Tibial nerve (tissue), 4 donors: ENCODE measurements around the gene CCNDBP1. TPM values are rescaled to one million over a fixed set of nuclear protein-coding genes. Genes with fewer than 3 reads are reported as not detected.

Experiments used
- DNase-seq, 2 donors: peaks; one replicate each; pipeline ENCODE4 v3.0.0-alpha.2; 2019; ENCODE audit warnings: low spot score in 2 of 2
- H3K27ac ChIP-seq, 4 donors: fragments of 200-600 bp; sonication (generic) in 3 of 4; one replicate each; pipeline ENCODE4 v1.5.1; 2017 to 2019; ENCODE audit warnings: mild to moderate bottlenecking in 1 of 4
- H3K27me3 ChIP-seq, 2 donors: fragments of 200-600 bp; sonication (generic) in 1 of 2; one replicate each; pipeline versions ENCODE4 v1.5.1 to v1.6.0; 2017 to 2019
- H3K36me3 ChIP-seq, 3 donors: fragments of 200-600 bp; sonication (generic); one replicate each; pipeline ENCODE4 v1.5.1; 2018 to 2019
- H3K4me1 ChIP-seq, 4 donors: fragments of 200-600 bp; sonication (generic) in 3 of 4; one replicate each; pipeline ENCODE4 v1.5.1; 2017 to 2019
- H3K4me3 ChIP-seq, 4 donors: fragments of 200-600 bp; sonication (generic) in 3 of 4; one replicate each; pipeline ENCODE4 v1.5.1; 2017 to 2019; ENCODE audit warnings: mild to moderate bottlenecking in 1 of 4, moderate library complexity in 1 of 4
- H3K9me3 ChIP-seq, 4 donors: fragments of 200-600 bp; sonication (generic) in 3 of 4; one replicate each; pipeline ENCODE4 v1.5.1; 2017 to 2019
- CTCF ChIP-seq, 5 experiments: fragments of 200-600 bp in 3 of 5; fragments of 450-650 bp in 2 of 5; sonication (generic) in 3 of 5; IDR thresholded peaks; one replicate each; pipeline ENCODE4 v1.5.1; 2016 to 2019; ENCODE audit warnings: antibody characterized with exemption in 5 of 5, mild to moderate bottlenecking in 3 of 5, moderate library complexity in 2 of 5
- EP300 ChIP-seq, 2 donors: sonication (generic); formaldehyde crosslinking; IDR thresholded peaks; one replicate each; pipeline ENCODE4 v1.6.1; 2017; ENCODE audit warnings: antibody characterized with exemption in 2 of 2, mild to moderate bottlenecking in 1 of 2
- POLR2A ChIP-seq, 2 donors: fragments of 450-650 bp; IDR thresholded peaks; one replicate each; pipeline ENCODE4 v1.6.1; 2017; ENCODE audit warnings: antibody characterized with exemption in 2 of 2, mild to moderate bottlenecking in 2 of 2, moderate library complexity in 2 of 2
- WGBS, 2 donors: methylation state at CpG; one replicate each; pipeline ENCODE4 v1.1.5; 2018; 5-methylcytosine and 5-hydroxymethylcytosine counted together
- total RNA-seq, 4 donors: library from RNA; depleted of rRNA; stranded (reverse); fragments of >200 nt; gene quantifications; one replicate each; pipeline ENCODE4 v1.1.0, GENCODE V29; 2016

CCNDBP1 gene
- total RNA-seq, 4 donors from 2014 or later, result 59.4 to 171 (median 97.2) TPM

DNA sequence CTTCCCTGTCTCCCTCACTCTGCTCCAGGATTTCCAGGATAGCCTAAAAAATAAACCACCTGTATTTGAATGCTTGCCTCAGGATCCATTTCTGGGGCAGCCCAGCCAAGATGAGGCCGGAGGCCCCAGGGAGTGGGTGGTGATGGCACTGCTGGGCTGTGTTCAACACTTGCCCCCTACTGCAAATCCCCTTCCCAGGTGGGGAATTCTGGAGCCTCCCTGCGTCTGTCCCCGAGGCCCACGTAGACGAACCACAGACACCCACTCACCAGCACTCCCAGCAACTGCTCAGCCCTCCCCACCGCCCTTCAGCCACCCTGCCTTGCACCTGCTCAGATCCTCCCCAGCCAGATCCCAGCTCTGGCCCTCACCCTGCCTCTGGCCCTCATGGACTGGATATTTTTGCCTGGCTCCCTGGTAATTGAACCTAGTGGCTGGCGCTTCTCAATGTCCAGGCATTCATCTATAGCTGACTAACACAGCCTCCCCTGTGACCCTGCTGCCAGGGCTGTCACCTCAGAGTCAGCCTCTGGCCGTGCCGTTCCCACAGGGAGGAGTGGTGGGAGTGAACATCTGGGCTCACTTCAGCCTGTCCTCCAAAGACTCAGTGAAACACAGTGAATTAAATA, 52.8 kb downstream of the CCNDBP1 start:
- H3K27ac ChIP-seq, result no peak overlapping the region
- DNase-seq, result no peak
- H3K36me3 ChIP-seq, result no peaks in the 10 kb centered on the region
- no peak for TF ChIP-seq EP300 (IDR thresholded peaks at IDR 0.05)
- TF ChIP-seq POLR2A (IDR thresholded peaks at IDR 0.05), result no peak
- no peak for TF ChIP-seq CTCF (IDR thresholded peaks at IDR 0.05)
- H3K4me1 ChIP-seq, result no peaks in the 10 kb centered on the region
- H3K9me3 ChIP-seq, result no peaks in the 10 kb centered on the region
- no peak overlapping the region for H3K4me3 ChIP-seq
- 56 to 63% methylated on average over 9 of the region's 9 CpGs for WGBS, 2 donors
- H3K27me3 ChIP-seq, result no peaks in the 10 kb centered on the region

DNA sequence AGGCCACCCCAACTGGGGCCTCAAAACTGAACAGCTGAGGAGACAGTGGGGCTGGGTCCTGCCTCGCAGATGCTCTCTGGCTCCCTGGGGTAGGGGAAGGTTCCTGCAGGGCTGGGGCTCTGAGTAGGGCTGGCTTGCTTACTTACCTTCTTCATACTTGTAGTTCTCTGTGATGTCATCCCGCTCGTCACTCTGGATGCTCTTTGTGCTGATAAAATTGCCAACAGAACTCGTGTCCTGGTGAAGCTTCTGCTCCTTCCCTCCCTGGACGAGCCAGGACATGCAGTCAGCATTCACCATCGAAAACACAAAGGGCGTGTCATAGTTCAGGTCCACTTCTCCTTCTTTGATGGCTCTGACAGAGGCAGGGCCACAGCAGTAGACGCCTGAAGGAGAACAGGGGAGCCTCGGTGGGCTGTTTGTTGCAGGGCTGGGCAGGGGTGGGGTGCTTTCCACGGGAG, 53.5 kb downstream of the CCNDBP1 start:
- H3K27ac ChIP-seq, result no peak overlapping the region
- H3K36me3 ChIP-seq, result no peaks in the 10 kb centered on the region
- H3K4me3 ChIP-seq, result no peak overlapping the region
- no peaks in the 10 kb centered on the region for H3K9me3 ChIP-seq
- TF ChIP-seq CTCF (IDR thresholded peaks at IDR 0.05), result no peak
- TF ChIP-seq EP300 (IDR thresholded peaks at IDR 0.05), result no peak
- TF ChIP-seq POLR2A (IDR thresholded peaks at IDR 0.05), result no peak
- no peak for DNase-seq
- no peaks in the 10 kb centered on the region for H3K27me3 ChIP-seq
- H3K4me1 ChIP-seq, result no peaks in the 10 kb centered on the region
- WGBS, 2 donors, result 71 to 74% methylated on average over 10 of the region's 10 CpGs

DNA sequence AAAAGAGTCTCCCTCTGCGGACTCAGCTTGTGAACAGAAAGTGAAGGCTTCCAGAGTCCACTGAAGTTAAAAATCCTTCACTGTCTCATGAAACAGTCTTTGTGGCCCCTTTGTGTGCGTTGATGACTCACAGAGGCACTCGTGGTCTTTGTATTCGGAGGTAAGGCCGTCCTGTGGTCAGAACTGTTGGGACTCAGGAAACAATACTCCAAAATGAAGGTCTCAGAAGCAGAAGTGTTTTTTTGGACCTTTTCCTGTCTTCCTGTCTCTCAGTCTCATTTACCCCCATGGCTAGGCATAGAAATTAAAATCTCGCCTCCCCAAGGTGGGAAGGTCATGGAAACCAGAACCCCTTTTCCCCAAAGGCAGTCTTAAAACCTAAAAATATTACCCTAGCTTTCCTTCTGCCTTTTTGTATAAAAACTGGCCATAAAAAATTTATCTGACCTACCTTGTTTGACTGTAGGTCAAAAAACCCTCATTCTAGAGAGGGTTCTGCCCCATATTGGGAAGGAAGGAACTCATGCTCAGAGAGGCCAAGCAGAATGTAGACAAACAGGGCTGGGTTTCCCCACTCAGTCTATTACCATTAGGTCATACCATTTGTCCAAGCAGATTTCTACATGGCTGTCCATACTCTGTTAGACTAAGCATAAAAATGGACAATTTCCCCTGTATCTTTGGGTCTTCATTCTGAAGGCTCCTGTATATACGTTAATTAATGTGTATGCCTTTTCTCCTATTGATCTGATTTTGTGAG, 54.7 kb downstream of the CCNDBP1 start:
- Histone ChIP-seq H3K9me3 (no peaks in the 10 kb centered on the region), H3K4me3 (no peak overlapping the region), H3K27ac (no peak overlapping the region), H3K27me3 (no peaks in the 10 kb centered on the region), H3K36me3 (no peaks in the 10 kb centered on the region), H3K4me1 (no peaks in the 10 kb centered on the region)
- DNase-seq, result no peak
- 70% methylated on average over 7 of the region's 7 CpGs for WGBS, 2 donors
- no peak for TF ChIP-seq POLR2A (IDR thresholded peaks at IDR 0.05)
- no peak for TF ChIP-seq CTCF (IDR thresholded peaks at IDR 0.05)
- no peak for TF ChIP-seq EP300 (IDR thresholded peaks at IDR 0.05)

GRCh38 chr15:43241100-43241499, 55.9 kb downstream of the CCNDBP1 start:
- H3K4me3 ChIP-seq, result no peak overlapping the region
- no peaks in the 10 kb centered on the region for H3K9me3 ChIP-seq
- H3K36me3 ChIP-seq, result no peaks in the 10 kb centered on the region
- 64 to 100% methylated on average over 1 of the region's 1 CpG for WGBS, 2 donors
- no peaks in the 10 kb centered on the region for H3K4me1 ChIP-seq
- H3K27me3 ChIP-seq, result no peaks in the 10 kb centered on the region
- peak overlapping the region in 1 of 4 donors; percentile 56 for H3K27ac ChIP-seq
- DNase-seq, result peak in 1 of 2 donors; percentile 32
- TF ChIP-seq EP300 (IDR thresholded peaks at IDR 0.05) (peak in 1 of 2 donors; percentile 40), CTCF (IDR thresholded peaks at IDR 0.05) (no peak)

DNA sequence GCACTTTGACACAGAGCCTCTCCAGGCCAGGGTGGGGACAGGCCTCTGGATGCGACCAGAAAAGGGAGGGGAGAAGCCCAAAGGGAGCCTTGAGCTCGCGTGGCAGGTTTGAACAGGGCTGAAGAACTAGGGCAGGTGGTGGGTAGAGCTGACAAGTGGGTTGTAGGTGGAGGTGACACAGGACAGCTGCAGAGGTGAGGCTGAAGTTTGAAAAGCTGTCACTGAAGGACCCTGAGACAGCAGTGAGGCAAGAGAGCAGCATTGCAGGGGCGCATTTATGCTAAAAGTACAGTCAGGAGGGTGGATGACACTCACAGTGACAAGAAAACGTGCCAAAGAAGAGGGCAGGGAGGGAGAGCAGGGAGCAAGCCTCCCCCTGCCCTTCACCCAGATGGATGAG, 57.4 kb downstream of the CCNDBP1 start:
- TF ChIP-seq EP300 (IDR thresholded peaks at IDR 0.05), result no peak
- no peak for TF ChIP-seq CTCF (IDR thresholded peaks at IDR 0.05)
- TF ChIP-seq POLR2A (IDR thresholded peaks at IDR 0.05), result no peak
- Histone ChIP-seq H3K27me3 (no peaks in the 10 kb centered on the region), H3K36me3 (no peaks in the 10 kb centered on the region), H3K4me3 (no peak overlapping the region), H3K27ac (no peak overlapping the region), H3K9me3 (no peaks in the 10 kb centered on the region), H3K4me1 (no peaks in the 10 kb centered on the region)
- 72 to 74% methylated on average over 5 of the region's 5 CpGs for WGBS, 2 donors
- no peak for DNase-seq
